HG02840 (cell line): ENCODE data around the gene SCNM1.
A peak's percentile ranks its signal among the peaks of the same experiment; 100 is the strongest.

ENCODE experiments used
- ATAC-seq: cut with Tn5 transposase; IDR thresholded peaks from one replicate; pipeline ENCODE4 v1.9.1; 2021; ENCODE audit warnings: mild to moderate bottlenecking, moderate library complexity, moderate number of reproducible peaks; ENCODE audit not compliant: unreplicated experiment, low FRiP score

SCNM1 gene, protein sequence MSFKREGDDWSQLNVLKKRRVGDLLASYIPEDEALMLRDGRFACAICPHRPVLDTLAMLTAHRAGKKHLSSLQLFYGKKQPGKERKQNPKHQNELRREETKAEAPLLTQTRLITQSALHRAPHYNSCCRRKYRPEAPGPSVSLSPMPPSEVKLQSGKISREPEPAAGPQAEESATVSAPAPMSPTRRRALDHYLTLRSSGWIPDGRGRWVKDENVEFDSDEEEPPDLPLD

DNA sequence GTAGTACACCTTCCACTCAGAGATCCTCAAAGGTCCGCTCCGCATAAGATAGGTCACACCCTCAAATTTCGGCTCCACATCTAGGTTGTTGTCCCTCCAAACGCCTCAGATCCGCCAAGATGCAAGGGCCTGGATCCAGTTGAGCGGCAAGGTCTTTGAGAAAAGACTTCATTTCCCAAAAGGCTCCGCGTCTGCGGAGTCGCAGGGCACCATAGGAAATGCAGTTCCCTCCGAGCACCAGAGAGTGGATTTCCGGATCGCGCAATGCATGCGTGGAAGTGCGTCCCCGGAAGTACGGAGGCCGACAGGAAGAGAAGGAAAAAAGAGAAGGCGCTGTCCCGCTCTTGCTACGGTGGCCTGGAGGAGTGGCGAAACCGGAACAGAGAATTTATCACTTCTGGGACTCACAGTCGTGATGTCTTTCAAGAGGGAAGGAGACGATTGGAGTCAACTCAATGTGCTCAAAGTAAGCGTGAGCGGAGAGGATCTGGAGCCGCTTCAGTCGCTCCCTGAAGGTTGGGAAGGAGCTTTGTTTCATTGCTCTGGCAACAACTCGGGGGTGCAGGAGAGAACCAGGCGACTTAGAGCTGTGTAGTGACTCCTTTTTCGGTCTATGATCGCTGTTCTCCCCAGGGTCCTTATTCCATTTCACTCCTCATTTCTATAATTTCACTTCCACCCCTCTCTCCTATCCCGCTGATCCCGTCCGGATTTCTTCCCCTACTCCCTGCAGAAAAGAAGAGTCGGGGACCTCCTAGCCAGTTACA, at the start of gene SCNM1, which contains the start of gene LYSMD1:
SCNM1 (plus strand) TSS at position 407 of the 767 bp plus-strand sequence; CDS start at position 416, 9 bp downstream.
LYSMD1 (minus strand) TSS at position 165 of the 767 bp plus-strand sequence. CDS start 644 bp downstream, outside the sequence.
- ATAC-seq: peak; percentile 86

DNA sequence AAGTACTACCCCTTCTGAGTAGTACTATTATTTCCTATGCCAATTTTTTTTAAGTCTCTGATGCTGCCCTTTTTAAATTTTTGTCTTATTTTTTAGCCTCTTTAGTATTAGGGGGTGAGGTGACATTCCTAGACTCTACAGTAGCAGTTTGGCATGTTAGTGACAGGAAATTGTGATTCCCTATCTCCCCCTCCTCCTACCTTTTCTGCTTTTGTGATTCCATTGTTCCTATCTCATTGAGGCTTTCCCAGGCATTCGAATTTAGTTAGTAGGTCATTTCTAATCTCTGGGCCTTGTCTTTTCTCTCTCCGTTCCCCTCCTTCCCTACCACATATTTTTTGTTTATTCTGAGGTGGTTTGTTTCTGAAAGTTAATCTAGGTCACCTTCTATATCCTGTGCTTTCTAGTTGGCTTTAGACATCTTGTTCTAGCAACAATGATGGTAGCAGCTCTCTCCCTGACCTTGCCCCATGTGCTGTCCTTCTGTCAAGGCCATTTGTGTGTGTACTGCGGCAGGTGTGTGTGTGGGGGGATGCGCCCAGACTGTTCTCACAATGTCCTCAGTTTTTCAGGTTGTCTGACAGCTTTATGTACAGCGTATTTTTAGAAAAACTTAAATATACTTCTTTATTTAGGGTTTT, 41.1 kb upstream of the SCNM1 start:
- no peak for ATAC-seq

DNA sequence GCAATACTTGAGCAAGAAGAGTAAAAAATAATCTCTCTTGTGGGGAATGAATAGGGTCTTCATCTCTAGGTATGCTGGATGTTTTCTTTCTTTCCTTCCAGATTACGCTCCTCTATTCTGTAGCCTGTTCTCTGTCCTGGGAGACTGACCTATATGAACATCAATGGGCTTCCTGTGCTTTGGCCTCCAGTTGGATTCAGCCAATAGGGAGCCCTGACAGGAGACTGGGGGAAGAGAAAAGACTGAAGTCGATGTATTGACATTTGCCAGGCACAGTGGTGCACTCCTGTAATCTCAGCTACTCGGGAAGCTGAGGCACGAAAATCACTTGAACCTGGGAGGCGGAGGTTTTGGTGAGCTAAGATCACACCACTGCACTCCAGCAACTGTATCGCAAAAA, 37.1 kb upstream of the SCNM1 start:
- no peak for ATAC-seq

DNA sequence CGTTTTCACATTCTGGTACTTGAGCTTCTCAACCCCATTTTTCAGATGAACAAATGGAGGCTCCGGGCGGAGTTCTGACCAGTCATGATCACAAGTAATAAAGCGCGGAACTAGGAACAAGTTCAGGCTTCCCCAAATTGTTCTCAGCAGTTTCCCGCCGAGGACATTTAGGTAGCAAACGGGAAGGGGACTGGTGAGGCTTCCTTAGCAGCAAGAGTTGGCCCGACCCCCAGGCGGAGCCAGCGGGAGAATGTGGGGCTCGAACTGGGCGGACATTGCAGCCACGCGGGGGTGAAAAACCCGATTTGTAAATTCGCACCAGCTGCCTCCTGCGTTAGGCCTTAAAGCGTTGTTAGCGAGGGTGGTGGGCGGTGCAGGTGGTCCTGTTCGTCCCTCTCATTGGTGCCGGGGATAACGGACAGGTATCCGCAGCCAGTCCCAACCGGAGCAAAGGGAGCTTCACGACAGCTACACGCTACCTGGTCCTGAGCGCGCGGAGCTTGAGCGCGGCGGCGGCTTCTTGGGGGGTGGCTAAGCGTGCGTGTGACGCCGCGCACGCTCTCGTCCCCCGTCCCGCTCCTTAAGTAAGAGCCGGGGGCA, 34.9 kb upstream of the SCNM1 start:
- no peak for ATAC-seq

DNA sequence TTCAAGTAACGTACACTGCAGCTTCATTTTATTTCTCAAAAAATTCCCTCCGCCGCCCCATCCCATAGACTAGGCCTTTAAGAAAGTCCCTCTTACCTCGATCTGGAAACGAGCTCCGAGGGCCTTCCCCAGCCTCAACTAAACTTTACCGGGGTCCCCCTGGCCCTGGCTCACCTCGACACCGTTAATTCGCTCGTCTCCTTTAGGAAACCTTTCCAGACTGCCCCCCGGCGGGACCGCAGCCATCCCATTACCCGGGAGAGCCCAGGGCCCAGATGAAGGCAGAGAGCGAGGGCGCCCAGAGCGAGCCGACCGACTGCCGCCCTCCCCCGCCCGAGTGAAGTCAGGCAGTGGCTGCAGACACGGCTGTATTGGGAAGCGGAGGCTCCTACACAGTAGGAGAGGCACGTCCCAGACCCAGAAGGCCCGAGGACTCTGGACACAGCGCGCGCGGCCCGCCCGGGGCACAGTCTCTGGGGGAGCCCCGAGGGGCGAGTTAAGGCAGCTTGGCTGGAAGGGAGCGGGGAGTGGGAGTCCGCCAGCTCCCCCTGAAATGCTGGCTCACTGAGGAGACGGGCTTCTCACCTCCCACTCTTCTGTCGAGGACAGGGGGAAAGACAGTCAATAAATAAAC, 34.1 kb upstream of the SCNM1 start:
- ATAC-seq: no peak

DNA sequence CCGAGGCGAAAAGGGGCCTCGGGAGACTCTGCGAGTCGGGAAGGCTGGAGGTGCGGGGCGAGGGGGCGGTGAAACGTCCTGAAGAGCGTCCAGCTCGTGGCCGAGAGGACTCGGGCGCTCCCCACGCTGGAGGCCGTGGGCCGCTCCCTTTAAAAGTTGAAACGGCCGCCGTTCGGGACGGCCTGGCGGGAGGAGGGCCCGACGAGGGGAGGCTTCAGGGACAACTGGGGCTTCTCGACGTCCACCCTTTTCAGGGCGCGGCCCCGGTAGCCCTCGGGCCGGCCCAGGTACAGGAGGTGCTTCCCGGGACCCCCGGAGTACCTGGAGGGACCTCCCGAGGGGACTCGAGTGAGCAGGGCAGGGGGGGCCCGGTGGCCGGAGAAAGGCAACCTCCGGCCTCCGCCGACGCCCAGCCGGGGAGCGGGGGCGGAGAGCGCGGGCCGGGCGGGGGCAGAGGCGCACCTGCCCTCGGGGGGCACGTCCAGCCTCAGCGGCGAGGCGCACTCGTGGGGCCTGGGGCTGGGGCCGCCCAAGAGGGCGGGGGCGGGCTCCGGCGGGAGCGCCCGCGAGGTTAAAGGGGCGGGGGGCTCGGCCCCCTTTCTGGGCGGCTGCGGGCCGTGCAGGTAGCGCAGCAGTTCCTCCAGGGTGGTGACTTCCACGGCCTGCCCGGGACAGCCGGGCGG, 33.5 kb upstream of the SCNM1 start:
- ATAC-seq: no peak

DNA sequence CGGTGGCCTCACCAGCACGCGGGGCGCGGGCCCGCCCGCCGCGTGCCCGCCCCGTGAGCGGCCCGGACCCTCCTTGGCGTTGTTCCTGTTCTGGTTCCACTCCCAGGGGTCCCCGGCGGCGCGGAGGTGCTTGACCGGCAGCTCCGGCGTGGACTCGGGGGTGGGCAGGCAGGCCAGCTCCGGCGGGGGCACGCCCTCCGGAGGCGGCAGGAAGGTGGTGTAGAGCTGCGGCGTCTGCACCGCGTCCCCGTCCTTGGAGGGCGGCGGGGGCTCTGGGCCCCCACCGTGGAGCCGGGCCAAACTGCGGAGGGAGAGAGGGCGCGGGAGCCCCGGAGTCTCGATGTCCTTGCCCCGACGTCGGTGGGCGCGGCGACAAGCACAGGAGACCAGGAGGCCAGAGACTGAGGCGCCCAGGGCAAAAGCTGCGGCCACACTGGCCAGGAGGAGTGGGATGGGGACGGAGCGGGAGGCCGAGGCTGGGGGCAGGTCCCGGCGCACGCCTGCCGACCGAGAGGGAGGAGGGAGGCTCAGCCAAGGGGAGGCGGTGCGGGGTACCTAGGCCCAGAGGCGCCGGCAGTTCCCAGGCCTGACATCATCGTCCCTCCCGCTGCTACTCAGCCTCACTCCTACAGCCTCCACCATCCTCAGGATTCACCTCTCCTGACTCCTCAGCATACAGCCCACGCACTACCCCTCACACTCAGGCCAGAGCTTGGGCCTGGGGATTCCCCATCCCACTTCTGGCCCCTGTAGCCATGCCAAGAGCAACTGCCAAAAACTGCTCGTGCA, 32.7 kb upstream of the SCNM1 start:
- ATAC-seq: no peak

DNA sequence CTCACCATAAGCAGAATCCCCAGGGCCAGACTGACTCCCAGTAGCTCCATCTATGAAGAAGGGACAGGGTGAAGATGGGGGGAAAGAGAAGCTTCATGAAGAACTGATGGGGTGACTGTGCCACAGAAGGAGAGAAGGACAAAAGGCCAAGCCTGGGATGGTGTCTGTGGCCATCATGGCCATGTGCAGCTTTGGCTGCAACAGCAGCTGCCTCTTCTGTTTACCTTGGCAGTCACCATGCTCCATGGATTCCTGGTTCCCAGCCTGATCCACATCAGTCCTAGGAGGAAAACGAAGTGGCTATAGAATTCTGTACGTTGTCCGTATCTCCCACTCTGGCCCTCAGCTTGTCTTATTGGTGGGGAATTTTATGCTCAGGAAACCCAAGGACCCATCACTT, 31.5 kb upstream of the SCNM1 start:
- ATAC-seq: no peak

DNA sequence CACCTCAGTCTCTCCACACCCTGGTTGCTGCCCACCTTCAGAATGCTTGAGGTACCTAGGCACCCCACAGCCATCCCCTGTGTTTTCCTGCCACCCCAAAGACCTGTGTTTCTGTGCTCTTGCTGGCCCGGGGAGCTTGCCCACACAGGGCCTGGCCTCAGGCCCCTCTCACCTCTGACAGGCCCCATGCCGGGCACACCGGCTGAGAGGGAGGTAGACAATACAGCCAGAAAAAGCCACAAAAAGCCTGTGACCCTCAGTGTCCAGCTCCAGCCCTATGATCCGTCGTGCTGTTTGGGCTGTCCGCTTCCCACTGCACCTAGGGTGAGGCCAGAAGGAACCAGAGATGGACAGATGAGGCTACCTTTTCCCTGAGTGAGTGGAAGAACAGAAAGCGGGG, 31.0 kb upstream of the SCNM1 start:
- ATAC-seq: no peak

DNA sequence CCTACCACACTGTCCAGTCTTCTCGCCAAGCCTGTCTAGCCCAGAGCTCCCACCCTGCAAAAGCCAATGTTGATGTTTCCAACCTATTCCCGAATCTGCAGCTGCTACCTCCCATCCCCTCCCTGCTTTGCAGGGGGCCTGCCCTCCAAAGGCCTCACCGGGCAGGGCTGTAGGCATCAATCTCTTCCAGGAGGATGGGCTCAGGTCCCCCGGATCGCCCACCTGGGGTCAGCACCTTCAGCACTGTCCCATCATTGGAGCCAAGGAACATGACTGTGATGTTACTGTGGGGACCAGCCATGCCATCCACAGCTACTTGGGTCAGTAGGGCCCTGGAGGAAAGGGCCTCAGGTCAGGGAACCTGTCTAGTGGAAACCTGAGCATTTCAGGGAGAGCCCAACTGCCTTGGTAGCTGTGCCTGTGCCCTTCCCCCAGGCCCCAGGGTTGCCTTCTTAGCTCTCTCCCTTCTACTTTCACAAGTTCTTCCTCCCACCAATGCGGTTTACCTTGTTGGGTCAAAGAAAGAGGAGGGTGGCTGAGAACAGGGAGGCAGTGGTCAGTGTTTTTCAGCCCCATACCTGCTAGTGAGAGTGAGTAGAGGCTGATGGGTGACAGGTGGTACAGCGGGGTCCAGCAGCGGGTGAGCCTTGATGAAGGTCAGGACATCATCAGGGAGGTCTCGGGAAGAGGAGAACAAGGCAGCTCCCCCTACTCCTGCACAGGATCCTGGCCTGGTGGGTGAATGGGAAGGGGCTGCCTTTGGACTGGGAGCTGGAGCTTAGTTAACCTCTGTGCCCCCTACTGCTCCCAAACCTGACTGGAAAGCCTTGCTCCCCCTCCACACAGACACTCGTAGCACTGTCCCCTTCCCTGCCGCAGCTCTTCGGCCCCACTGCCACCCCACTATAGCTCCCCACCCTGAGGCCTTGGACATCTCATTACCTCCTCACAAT, 30.2 kb upstream of the SCNM1 start:
- ATAC-seq: no peak

DNA sequence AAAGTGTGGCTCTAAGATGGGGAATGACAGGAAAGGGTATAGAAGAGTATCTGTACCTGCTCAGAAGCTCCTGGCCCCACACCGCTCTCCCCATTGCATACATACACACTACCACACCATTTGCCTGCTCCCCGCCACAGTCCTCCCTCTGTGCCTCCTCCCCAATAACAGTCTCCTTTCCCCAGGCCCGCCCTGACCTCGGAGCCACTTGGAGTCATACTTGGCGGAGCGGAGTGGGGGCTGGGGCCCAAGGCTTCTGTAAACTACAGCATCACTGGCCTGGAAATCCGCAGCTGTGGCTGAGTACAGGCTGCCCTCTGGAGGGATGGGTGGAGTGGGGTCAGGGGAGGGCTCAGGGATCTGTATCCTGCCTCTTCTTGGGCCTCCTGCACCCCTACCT, 28.2 kb upstream of the SCNM1 start:
- no peak for ATAC-seq

DNA sequence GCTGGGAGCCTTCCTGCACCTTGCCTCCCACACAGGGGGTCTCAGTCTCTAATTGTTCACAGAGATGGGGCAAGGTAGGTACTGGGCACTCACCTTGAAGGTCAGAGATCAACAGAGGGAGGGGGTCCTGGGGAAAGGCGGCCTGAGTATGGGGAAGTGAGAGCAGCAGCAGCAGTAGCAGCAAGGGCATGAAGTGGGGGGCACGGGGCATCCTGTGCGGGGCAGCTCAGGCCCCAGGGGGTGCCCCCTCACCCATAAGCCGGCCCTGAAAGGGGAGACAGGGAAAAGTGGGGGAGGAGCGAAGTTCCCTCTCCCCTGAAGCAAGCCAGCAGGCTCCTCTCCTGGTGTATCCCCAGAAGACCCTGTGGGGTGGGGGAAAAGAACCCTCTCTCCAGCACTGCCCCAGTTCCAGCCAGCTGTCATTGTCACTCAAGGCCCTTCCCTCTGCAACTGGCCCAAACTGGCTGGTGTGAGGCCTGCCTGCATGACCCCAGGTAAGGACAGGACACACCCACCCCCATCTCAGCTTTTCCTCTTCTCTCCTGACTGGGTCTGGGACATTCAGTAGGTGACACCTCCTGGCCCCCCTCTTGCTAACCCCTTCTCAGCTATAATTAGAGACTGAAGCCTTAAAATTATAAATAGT, 23.4 kb upstream of the SCNM1 start:
- ATAC-seq: no peak

DNA sequence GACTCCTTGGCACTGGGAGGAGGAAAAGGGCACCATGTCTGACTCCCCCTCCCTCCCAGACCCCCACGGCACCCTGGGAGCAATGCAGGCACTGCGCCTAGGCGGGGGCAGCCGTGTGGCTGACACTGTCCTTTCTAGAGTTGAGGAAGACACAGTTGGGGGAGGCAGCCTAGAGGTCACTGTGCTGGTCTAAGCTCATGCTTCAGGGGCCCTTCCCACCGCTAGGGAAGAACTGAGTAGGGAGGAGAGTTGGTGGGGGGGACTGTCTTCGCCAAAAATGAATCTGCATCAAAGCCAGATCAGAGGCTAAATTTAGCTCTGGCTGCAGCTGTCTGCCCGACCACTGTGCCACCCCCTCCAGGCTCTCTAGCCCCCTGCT, 22.9 kb upstream of the SCNM1 start:
- no peak for ATAC-seq

DNA sequence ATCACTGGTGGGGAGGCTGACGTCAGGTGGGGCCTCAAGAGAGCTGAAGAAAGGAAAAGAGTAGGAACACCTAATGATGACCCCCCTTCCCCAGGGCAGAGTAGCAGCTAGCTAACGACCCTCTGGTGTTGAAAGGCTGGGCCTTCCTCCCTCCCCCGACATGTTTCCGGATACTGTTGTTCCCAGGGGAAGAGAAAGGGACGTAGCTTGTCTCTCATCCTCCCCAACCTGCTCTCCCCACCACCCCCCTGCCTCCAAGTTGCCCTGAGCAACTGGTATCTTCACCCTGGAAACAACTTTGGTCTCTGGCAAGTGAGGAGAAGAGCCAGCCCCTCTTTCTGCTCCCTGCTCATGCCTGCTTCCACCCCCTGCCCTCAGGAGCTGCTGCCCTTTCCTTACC, 22.0 kb upstream of the SCNM1 start:
- no peak for ATAC-seq

DNA sequence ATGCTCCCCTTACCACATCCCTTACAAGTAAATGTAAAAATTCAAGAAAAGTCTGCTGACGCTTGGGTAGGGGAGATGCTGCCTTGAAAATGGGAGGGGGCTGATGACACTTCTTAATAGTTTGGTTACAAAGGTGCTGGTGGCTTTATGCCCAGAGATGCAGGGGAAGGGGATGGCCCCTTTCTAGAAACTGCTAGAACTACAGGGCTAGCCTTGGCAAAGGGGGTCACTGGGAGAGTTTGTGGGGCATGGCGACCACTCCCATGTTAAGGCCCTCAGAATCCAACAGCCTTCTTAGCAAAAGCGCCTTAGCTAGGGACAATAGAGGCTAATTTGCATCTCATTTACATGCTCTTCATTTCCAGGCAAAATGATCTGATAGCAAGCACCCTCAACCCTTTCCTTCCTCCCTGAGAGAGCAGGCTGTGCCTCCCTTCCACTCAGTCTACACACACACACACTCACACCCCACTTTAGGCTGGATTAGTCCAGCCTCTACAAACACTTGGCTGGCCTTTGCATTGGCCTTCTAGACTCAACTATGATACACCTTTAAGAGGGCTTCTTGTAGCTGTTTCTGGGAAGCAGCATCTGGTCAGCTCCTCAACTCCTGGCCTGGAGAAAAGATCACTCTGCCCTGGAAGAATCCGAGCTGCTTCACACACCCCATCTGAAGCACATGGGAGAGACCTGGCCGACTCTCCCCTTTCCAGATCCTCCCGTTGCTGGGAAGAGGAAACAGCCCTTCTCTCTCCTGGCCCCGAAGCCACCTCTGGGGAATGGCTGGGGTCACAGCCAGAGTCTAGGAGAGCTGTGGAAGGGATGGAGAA, 21.3 kb upstream of the SCNM1 start:
- ATAC-seq: no peak

DNA sequence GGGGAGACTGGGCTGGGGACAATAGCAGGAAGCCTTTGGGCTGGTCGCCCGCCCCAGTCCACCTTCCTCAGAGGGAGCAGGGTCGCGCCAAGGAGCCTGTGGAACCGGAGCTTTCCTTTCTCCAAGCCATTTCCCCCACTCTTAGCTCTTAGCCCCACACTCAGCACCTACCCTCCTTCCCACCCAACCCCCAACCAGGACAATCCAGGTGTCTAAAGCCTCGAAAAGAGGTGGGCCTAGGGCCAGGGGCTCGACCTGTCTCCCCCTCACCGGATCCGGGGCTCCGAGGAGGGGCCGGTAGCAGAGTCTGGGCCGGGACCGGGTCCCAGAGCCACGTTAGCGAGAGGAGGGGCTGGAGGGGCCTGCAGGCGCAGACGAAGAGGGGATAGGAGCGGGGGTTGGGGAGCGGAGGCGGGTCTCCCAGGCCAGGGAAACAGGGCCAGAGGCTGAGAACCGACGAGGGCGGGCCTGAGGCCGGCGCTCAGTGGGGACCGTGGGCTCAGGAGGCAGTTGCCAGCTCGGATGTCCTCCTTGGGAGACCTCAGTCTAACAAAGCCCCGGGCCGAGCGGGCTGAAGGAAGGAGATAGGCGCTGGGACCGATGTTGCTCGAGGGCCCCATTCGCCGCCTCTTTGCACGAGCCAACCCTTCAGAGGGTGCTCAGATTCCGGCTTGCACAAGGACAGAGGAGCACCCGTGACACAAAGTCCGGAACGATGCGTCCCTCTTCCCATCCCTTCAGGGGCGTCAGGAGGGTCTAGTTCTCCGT, 20.5 kb upstream of the SCNM1 start:
- ATAC-seq: no peak
